ENCODE measurements around the gene EYA2. TPM values are rescaled to one million over a fixed set of nuclear protein-coding genes. Genes with fewer than 3 reads are reported as not detected.

EYA2 gene
- total RNA-seq, 2 experiments from 2014 or later: not detected

DNA sequence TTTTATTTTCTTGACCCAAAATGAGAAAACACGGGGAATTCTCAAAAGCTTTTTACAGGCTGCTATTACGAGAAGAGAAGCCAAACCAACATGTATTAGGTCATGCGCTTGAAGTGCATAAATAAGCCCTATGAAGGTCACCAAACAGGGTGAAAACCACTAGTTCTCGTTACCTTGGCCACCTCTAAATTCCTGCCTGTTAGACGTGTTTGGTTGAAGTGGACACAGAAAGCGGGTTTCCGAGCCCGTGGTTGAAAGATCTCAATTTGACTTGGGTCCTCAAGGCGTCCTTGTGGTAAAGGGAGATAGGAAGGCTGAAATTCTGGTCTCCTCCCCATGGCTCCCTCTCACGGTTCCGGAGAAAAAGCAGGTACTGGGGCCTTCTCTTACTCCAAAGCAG, 6.2 kb downstream of the EYA2 start:
- ATAC-seq (no peak), DNase-seq (no peak)
- ChIA-PET CTCF (no interaction called here), POLR2A (no interaction called here)
- intact Hi-C loops (cut with micrococcal nuclease): no loop called here
- H3K27ac Mint-ChIP-seq: no peak overlapping the region
- TF ChIP-seq CTCF (IDR thresholded peaks at IDR 0.05): no peak
- H3K27me3 Mint-ChIP-seq: peaks cover 21% of the 10 kb centered on the region
- no peaks in the 10 kb centered on the region for H3K4me1 Mint-ChIP-seq (ENCODE audit: low read depth)
- H3K36me3 Mint-ChIP-seq (ENCODE audit: low read depth): no peaks in the 10 kb centered on the region
- no peaks in the 10 kb centered on the region for H3K9me3 Mint-ChIP-seq
- H3K4me3 Mint-ChIP-seq: no peak overlapping the region

GRCh38 chr20:46901638-46902037, 7.0 kb downstream of the EYA2 start:
- no peak for TF ChIP-seq CTCF (IDR thresholded peaks at IDR 0.05)
- H3K4me3 Mint-ChIP-seq: no peak overlapping the region
- H3K9me3 Mint-ChIP-seq: no peaks in the 10 kb centered on the region
- no peaks in the 10 kb centered on the region for H3K36me3 Mint-ChIP-seq (ENCODE audit: low read depth)
- POLR2A ChIA-PET: no interaction called here
- intact Hi-C loops (cut with micrococcal nuclease): no loop called here
- H3K27ac Mint-ChIP-seq: no peak overlapping the region
- no peaks in the 10 kb centered on the region for H3K4me1 Mint-ChIP-seq (ENCODE audit: low read depth)
- peaks cover 15% of the 10 kb centered on the region for H3K27me3 Mint-ChIP-seq
- DNase-seq: no peak
- CTCF ChIA-PET: no interaction called here
- no peak for ATAC-seq

GRCh38 chr20:46903256-46903655, 8.6 kb downstream of the EYA2 start:
- Mint-ChIP-seq H3K27me3 (peaks cover 5% of the 10 kb centered on the region), H3K4me1 (ENCODE audit: low read depth) (no peaks in the 10 kb centered on the region), H3K4me3 (no peak overlapping the region), H3K9me3 (no peaks in the 10 kb centered on the region), H3K27ac (no peak overlapping the region), H3K36me3 (ENCODE audit: low read depth) (no peaks in the 10 kb centered on the region)
- ChIA-PET CTCF (no interaction called here), POLR2A (no interaction called here)
- DNase-seq (no peak), ATAC-seq (no peak)
- intact Hi-C loops (cut with micrococcal nuclease): no loop called here
- no peak for TF ChIP-seq CTCF (IDR thresholded peaks at IDR 0.05)

DNA sequence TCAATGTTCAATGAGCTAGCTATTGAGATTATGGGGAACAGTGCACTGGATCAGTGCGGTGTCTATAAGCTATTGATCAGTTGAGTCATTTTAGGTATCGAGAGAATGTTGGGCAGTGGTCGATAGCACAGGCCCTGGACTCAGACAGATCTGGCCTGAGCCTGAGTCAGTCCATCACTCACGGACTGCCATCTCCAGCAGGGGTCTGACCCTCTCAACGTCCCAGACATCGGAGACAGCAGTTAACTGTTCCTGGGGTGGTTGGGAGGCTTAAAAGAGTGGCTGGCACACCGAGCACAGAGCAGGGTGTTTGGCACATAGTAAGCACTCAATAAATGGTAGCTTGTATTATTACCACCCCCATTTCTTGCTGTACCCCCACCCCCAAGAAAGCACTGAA, 9.3 kb downstream of the EYA2 start:
- no peak for ATAC-seq
- intact Hi-C loops (cut with micrococcal nuclease): no loop called here
- Mint-ChIP-seq H3K4me3 (no peak overlapping the region), H3K27me3 (peaks cover 2% of the 10 kb centered on the region), H3K36me3 (ENCODE audit: low read depth) (no peaks in the 10 kb centered on the region), H3K9me3 (no peaks in the 10 kb centered on the region), H3K4me1 (ENCODE audit: low read depth) (no peaks in the 10 kb centered on the region), H3K27ac (no peak overlapping the region)
- POLR2A ChIA-PET: no interaction called here
- no peak for DNase-seq
- CTCF ChIA-PET: no interaction called here
- no peak for TF ChIP-seq CTCF (IDR thresholded peaks at IDR 0.05)

GRCh38 chr20:46905364-46906125, 10.9 kb downstream of the EYA2 start:
- no peak overlapping the region for H3K4me3 Mint-ChIP-seq
- no peak for DNase-seq

More at GRCh38 chr20:46905364-46906125, 10.9 kb downstream of the EYA2 start:
- ATAC-seq: no peak
- Mint-ChIP-seq H3K27me3 (peaks cover 2% of the 10 kb centered on the region), H3K4me1 (ENCODE audit: low read depth) (no peaks in the 10 kb centered on the region), H3K9me3 (no peaks in the 10 kb centered on the region), H3K27ac (no peak overlapping the region), H3K36me3 (ENCODE audit: low read depth) (no peaks in the 10 kb centered on the region)
- CTCF ChIA-PET: no interaction called here
- POLR2A ChIA-PET: no interaction called here
- intact Hi-C loops (cut with micrococcal nuclease): no loop called here
- TF ChIP-seq CTCF (IDR thresholded peaks at IDR 0.05): no peak
